PC-3 (cell line): ENCODE results near the gene SNX11.

Experiments used
- EZH2 ChIP-seq: fragments of 300-600 bp; sonication (generic); IDR thresholded peaks from one replicate; pipeline ENCODE4 v1.6.1; 2017; ENCODE audit warnings: antibody characterized with exemption, mild to moderate bottlenecking, low read length; ENCODE audit not compliant: unreplicated experiment
- EZH2phosphoT487 ChIP-seq: fragments of 300-600 bp; sonication (generic); IDR thresholded peaks from 2 replicates; pipeline ENCODE4 v1.6.1; 2018; ENCODE audit warnings: mild to moderate bottlenecking, antibody characterized with exemption, low read length, borderline replicate concordance
- TF ChIP-seq, protein P1 (sequence below): fragments of 300-600 bp; sonication (generic); conservative IDR thresholded peaks from 2 replicates; pipeline ENCODE4 v1.5.1; 2017; ENCODE audit warnings: antibody characterized with exemption, low read depth, mild to moderate bottlenecking, low read length

- TF ChIP-seq, protein P1, sequence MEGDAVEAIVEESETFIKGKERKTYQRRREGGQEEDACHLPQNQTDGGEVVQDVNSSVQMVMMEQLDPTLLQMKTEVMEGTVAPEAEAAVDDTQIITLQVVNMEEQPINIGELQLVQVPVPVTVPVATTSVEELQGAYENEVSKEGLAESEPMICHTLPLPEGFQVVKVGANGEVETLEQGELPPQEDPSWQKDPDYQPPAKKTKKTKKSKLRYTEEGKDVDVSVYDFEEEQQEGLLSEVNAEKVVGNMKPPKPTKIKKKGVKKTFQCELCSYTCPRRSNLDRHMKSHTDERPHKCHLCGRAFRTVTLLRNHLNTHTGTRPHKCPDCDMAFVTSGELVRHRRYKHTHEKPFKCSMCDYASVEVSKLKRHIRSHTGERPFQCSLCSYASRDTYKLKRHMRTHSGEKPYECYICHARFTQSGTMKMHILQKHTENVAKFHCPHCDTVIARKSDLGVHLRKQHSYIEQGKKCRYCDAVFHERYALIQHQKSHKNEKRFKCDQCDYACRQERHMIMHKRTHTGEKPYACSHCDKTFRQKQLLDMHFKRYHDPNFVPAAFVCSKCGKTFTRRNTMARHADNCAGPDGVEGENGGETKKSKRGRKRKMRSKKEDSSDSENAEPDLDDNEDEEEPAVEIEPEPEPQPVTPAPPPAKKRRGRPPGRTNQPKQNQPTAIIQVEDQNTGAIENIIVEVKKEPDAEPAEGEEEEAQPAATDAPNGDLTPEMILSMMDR = no peak
- TF ChIP-seq EZH2 (no peak), EZH2phosphoT487 (no peak)
Observed at GRCh38 chr17:48152289-48152688, 44.7 kb downstream of the SNX11 start.
